GM12865 (cell line): ENCODE data around the gene RAPGEF5.

Source experiments
- DNase-seq: peaks from one replicate; pipeline ENCODE4 v3.0.0; 2010; ENCODE audit warnings: low read depth
- H3K4me3 ChIP-seq: 2 replicates; pipeline ENCODE4 v1.5.1; 2011; ENCODE audit warnings: mild to moderate bottlenecking, low read depth, low read length, control low read depth
- TF ChIP-seq, protein P1 (sequence below): IDR thresholded peaks from 2 replicates; pipeline ENCODE4 v1.5.1; 2011; ENCODE audit warnings: low read length, control low read depth, low read depth, inconsistent platforms; ENCODE audit not compliant: insufficient read depth; ENCODE audit errors: missing control alignments

Gene RAPGEF5

DNA sequence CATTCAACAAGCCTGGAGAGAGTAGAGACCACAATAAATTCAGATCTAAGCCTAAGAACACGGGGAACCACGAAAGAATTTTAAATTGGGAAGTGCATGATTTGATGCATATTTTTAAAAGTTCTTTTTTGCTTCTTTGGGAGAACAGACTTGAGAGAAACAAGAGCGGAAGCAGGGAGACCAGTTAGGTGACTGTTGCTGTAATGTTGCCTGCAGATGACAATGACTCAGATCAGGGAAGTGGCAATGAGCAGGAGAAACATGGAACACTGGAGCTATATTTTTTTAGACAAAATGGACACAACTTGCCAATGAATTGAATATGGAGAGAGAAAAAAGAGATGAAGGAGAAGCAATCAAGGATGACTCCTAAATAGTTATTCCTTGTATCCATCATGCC lies 125.1 kb downstream of the RAPGEF5 start:
- no peak for DNase-seq
- no peak overlapping the region for H3K4me3 ChIP-seq
- TF ChIP-seq, protein P1, sequence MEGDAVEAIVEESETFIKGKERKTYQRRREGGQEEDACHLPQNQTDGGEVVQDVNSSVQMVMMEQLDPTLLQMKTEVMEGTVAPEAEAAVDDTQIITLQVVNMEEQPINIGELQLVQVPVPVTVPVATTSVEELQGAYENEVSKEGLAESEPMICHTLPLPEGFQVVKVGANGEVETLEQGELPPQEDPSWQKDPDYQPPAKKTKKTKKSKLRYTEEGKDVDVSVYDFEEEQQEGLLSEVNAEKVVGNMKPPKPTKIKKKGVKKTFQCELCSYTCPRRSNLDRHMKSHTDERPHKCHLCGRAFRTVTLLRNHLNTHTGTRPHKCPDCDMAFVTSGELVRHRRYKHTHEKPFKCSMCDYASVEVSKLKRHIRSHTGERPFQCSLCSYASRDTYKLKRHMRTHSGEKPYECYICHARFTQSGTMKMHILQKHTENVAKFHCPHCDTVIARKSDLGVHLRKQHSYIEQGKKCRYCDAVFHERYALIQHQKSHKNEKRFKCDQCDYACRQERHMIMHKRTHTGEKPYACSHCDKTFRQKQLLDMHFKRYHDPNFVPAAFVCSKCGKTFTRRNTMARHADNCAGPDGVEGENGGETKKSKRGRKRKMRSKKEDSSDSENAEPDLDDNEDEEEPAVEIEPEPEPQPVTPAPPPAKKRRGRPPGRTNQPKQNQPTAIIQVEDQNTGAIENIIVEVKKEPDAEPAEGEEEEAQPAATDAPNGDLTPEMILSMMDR = no peak

DNA sequence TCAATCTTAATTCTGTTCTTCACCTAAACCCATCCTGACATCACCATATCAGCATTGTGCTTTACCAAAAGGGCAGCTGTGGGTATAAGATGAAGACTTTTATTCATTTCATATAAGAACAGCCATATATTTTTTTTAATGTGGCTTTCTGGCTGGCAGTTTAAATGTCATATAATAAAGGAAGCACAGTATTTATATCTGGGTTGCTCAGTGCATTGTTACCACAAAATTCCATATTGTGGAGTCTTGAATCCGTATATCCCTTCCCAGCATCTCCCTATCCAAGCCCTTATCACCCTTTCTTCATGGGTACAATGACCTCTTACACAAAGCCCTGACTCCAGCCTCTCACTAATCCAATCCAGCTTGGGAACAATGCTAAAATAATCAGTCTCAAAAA lies 125.8 kb downstream of the RAPGEF5 start:
- no peak for DNase-seq
- TF ChIP-seq, protein P1 = no peak

DNA sequence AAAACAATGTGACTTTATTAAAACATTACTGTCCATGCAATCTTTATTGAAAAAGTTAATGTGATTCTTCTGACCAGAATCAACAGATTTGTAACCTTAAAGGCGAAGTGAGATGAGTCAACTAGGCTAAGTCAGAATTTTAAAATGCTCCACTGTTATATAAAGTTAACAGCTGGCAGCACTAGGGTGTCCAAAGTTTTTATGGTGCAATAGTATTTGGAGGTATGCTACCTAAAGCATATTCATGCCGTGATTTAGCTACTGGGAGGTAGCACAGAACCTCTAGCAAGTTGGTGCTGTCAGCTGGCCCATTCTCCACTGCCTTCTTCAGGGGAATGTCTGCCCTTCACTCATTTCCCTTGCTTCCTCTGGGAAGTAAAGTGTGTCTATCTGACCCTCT lies 126.7 kb downstream of the RAPGEF5 start:
- no peak for DNase-seq
- TF ChIP-seq, protein P1 = no peak
- no peak overlapping the region for H3K4me3 ChIP-seq

More for the DNA sequence above, 125.8 kb downstream of the RAPGEF5 start:
- no peak overlapping the region for H3K4me3 ChIP-seq

DNA sequence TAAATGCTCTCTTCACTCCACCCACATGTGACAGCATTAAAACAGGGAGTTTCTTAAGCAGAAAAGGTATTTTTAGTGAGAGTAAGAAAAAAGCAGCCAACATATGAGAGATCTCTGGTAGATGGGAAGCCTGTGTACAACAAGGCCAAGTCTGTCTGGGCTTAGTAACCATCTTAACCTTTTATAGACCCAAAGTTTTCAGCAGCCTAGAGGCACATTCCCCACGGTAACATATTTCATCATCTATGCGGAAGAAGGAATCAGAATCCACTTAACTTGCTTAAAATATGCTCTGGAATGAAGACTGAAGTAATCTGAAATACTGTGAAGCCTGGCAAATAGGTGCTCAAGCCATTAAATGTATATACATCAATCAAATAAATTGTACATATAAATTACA lies 127.8 kb downstream of the RAPGEF5 start:
- TF ChIP-seq, protein P1 = no peak
- DNase-seq = no peak
- no peak overlapping the region for H3K4me3 ChIP-seq

DNA sequence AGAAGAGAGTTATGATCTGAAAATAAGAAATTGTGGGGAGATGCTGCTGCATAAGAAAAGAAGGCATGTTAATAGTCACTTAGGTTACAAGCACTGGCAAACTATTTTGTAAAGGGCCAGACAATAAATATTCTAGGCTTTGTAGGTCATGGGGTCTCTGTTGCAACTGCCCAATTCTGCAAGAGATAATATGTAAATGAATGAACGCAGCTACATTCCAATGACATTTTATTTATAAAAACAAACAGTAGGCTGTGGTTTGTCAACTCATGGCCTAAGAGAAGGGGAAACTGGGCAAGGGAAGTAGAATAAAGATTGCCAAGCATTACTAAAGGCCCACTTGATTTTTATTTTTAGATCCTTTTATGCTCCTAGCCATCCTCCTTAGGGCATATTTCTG lies 133.1 kb downstream of the RAPGEF5 start:
- no peak overlapping the region for H3K4me3 ChIP-seq
- no peak for DNase-seq
- TF ChIP-seq, protein P1 = no peak

DNA sequence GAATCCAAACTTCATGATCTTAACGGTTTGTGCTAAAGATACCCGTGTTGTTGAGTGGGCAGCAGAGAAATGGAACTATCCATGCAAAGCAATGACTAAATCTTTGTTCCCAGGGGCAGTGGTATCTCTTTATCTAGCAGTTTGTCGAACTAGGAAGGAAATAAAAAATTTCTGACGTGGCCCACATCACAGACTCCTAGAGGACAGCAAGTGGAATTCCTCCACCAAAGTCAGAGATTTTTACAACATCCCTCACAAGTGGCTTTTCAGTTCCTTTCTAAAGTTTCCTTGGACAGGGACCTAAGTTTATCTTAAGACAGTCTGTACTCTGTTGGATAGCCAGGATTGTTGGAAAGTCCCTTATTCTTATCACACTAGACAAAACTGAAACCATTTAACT lies 136.0 kb downstream of the RAPGEF5 start:
- TF ChIP-seq, protein P1 = no peak
- no peak overlapping the region for H3K4me3 ChIP-seq
- DNase-seq = no peak

DNA sequence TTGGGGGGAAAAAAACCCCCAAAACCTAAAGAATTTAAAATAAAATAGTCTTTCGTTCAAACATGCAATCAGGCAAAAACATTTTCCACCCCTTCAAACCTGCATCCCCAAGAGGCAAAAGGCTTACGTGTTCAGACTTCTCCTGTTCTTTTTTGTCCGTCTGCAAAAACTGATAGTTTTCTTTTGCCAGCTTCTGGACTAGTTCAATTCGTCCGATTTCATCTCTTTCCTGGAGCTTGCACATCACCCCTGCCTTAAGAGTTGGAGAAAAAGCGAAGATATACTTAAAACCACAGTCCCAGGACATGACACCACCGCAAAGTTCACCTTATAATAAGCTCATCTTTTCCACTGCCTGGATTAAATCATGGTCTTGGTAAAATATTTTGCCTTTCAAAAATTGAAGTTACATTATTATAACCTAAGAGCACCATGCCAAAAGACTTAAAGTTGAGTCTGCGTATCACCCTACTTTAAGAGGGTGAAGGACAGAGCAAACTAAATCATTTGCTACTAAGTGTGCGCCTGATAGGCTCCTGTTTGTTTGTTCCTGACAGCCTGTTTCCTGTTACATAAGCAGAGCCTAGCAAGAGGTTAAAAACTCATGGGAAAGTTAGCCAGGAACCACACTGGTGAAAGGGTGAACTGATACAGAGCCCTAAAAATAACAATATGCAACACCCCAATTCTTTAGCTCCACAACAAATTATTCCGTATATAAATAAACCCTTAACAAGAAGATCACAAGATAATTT lies 137.0 kb downstream of the RAPGEF5 start:
- no peak overlapping the region for H3K4me3 ChIP-seq
- TF ChIP-seq, protein P1 = no peak
- no peak for DNase-seq
